PC-9 (cell line): Measurements from ENCODE around the gene WDR7.

Source experiments
- EZH2 ChIP-seq: fragments of 200-600 bp; sonication (generic); IDR thresholded peaks from 2 replicates; pipeline ENCODE4 v1.8.0; 2017; ENCODE audit warnings: antibody characterized with exemption, low read depth
- TF ChIP-seq, protein P1 (sequence below): fragments of 200-600 bp; sonication (generic); conservative IDR thresholded peaks from 2 replicates; pipeline ENCODE4 v1.6.1; 2017; ENCODE audit warnings: mixed run types, antibody characterized with exemption, mild to moderate bottlenecking, moderate library complexity

DNA sequence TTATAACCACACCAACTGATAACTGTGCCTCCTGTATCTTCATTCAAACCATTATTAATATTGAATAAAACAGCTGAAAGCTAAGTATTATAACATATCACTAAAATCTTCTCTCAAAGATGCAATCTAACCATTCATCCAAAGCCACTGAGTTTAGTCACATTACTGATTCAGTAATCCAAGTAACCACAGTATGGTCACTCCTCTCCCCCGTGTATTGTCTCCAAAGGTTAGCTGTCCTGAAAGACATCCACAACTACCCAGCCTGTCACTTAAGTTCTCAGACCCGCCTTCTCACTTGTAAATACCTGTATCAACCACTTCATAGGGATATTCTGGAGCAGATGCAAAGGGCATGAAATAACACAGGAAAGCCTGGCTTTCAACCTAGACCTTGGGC, 282.3 kb downstream of the WDR7 start:
- TF ChIP-seq, protein P1, sequence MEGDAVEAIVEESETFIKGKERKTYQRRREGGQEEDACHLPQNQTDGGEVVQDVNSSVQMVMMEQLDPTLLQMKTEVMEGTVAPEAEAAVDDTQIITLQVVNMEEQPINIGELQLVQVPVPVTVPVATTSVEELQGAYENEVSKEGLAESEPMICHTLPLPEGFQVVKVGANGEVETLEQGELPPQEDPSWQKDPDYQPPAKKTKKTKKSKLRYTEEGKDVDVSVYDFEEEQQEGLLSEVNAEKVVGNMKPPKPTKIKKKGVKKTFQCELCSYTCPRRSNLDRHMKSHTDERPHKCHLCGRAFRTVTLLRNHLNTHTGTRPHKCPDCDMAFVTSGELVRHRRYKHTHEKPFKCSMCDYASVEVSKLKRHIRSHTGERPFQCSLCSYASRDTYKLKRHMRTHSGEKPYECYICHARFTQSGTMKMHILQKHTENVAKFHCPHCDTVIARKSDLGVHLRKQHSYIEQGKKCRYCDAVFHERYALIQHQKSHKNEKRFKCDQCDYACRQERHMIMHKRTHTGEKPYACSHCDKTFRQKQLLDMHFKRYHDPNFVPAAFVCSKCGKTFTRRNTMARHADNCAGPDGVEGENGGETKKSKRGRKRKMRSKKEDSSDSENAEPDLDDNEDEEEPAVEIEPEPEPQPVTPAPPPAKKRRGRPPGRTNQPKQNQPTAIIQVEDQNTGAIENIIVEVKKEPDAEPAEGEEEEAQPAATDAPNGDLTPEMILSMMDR = no peak
- no peak for TF ChIP-seq EZH2
